H9 (cell line): ENCODE measurements around the gene LRP1-AS. TPM values are rescaled to one million over a fixed set of nuclear protein-coding genes. Genes with fewer than 3 reads are reported as not detected.
A peak's percentile ranks its signal among the peaks of the same experiment; 100 is the strongest.

ENCODE experiments used
- DNase-seq: peaks from one replicate; pipeline ENCODE4 v3.0.0-alpha.2; 2017
- H2AFZ ChIP-seq: one replicate; pipeline ENCODE4 v1.6.1; 2013; ENCODE audit warnings: mild to moderate bottlenecking, low read length, control low read depth, moderate library complexity
- H2AK5ac ChIP-seq: 2 replicates; pipeline ENCODE4 v1.6.1; 2013; ENCODE audit warnings: low read length, control low read depth, mixed read lengths; ENCODE audit not compliant: insufficient read length
- H2BK120ac ChIP-seq: one replicate; pipeline ENCODE4 v1.6.1; 2013; ENCODE audit warnings: low read depth, mild to moderate bottlenecking, low read length, control low read depth, inconsistent platforms; ENCODE audit not compliant: poor library complexity, severe bottlenecking
- H2BK12ac ChIP-seq: 2 replicates; pipeline ENCODE4 v1.6.1; 2013; ENCODE audit warnings: low read length, control low read depth, mixed read lengths, low read depth; ENCODE audit not compliant: insufficient read length
- H2BK15ac ChIP-seq: 2 replicates; pipeline ENCODE4 v1.6.1; 2013; ENCODE audit warnings: low read depth, low read length, control low read depth
- H2BK20ac ChIP-seq: one replicate; pipeline ENCODE4 v1.6.1; 2013; ENCODE audit warnings: low read depth, mild to moderate bottlenecking, low read length, control low read depth, inconsistent platforms; ENCODE audit not compliant: poor library complexity, severe bottlenecking
- H2BK5ac ChIP-seq: 2 replicates; pipeline ENCODE4 v1.6.1; 2013; ENCODE audit warnings: low read length, control low read depth, mixed read lengths; ENCODE audit not compliant: insufficient read length
- H3K14ac ChIP-seq: 2 replicates; pipeline ENCODE4 v1.6.1; 2013; ENCODE audit warnings: low read length, control low read depth; ENCODE audit not compliant: insufficient read depth
- H3K18ac ChIP-seq: 2 replicates; pipeline ENCODE4 v1.6.1; 2013; ENCODE audit warnings: low read depth, mild to moderate bottlenecking, mixed read lengths, low read length, control low read depth; ENCODE audit not compliant: insufficient read length
- H3K23ac ChIP-seq: 2 replicates; pipeline ENCODE4 v1.6.1; 2013; ENCODE audit warnings: low read length, control low read depth, mixed read lengths, low read depth; ENCODE audit not compliant: insufficient read length
- H3K23me2 ChIP-seq: 2 replicates; pipeline ENCODE4 v1.6.1; 2013; ENCODE audit warnings: low read depth, mild to moderate bottlenecking, mixed read lengths, low read length, control low read depth; ENCODE audit not compliant: insufficient read length, poor library complexity, severe bottlenecking
- H3K27ac ChIP-seq: 2 replicates; pipeline ENCODE4 v1.5.1; 2013; ENCODE audit warnings: low read length, control low read depth, mixed read lengths, low read depth; ENCODE audit not compliant: insufficient read length
- H3K27me3 ChIP-seq: 2 replicates; pipeline ENCODE4 v1.6.1; 2013; ENCODE audit warnings: low read length, control low read depth, inconsistent platforms; ENCODE audit not compliant: insufficient read depth
- H3K4ac ChIP-seq: 2 replicates; pipeline ENCODE4 v1.6.1; 2013; ENCODE audit warnings: low read depth, mild to moderate bottlenecking, control low read depth, inconsistent platforms, low read length, moderate library complexity
- H3K4me1 ChIP-seq: 2 replicates; pipeline ENCODE4 v1.6.1; 2013; ENCODE audit warnings: low read length, control low read depth, inconsistent platforms; ENCODE audit not compliant: insufficient read depth
- H3K4me2 ChIP-seq: 2 replicates; pipeline ENCODE4 v1.6.1; 2013; ENCODE audit warnings: low read length, control low read depth, mixed read lengths; ENCODE audit not compliant: insufficient read length, insufficient read depth
- H3K56ac ChIP-seq: 2 replicates; pipeline ENCODE4 v1.6.1; 2013; ENCODE audit warnings: low read depth, mild to moderate bottlenecking, mixed read lengths, low read length, control low read depth; ENCODE audit not compliant: insufficient read length
- H3K79me1 ChIP-seq: 2 replicates; pipeline ENCODE4 v1.6.1; 2013; ENCODE audit warnings: low read depth, mild to moderate bottlenecking, moderate library complexity, low read length, control low read depth, inconsistent platforms; ENCODE audit not compliant: insufficient read depth, poor library complexity, severe bottlenecking
- H3K79me2 ChIP-seq: 2 replicates; pipeline ENCODE4 v1.6.1; 2013; ENCODE audit warnings: low read length, control low read depth, inconsistent platforms; ENCODE audit not compliant: insufficient read depth
- H3K9ac ChIP-seq: 2 replicates; pipeline ENCODE4 v1.6.1; 2013; ENCODE audit warnings: low read length, control low read depth, mixed read lengths; ENCODE audit not compliant: insufficient read length; ENCODE audit errors: extremely low read depth
- H3K9me3 ChIP-seq: one replicate; pipeline ENCODE4 v1.6.1; 2013; ENCODE audit warnings: low read depth, low read length, inconsistent platforms; ENCODE audit not compliant: control insufficient read depth
- H3T11ph ChIP-seq: one replicate; pipeline ENCODE4 v1.6.1; 2013; ENCODE audit warnings: mild to moderate bottlenecking, low read length, control low read depth, inconsistent platforms
- H4K20me1 ChIP-seq: one replicate; pipeline ENCODE4 v1.6.1; 2013; ENCODE audit not compliant: control insufficient read depth, insufficient read length, insufficient read depth
- H4K5ac ChIP-seq: 2 replicates; pipeline ENCODE4 v1.6.1; 2013; ENCODE audit warnings: low read depth, mild to moderate bottlenecking, mixed read lengths, low read length, control low read depth; ENCODE audit not compliant: insufficient read length
- H4K8ac ChIP-seq: replicated peaks from 2 replicates; pipeline ENCODE4 v1.6.1; 2013; ENCODE audit warnings: low read length, control low read depth, mixed read lengths, low read depth; ENCODE audit not compliant: insufficient read length
- H4K91ac ChIP-seq: 2 replicates; pipeline ENCODE4 v1.6.1; 2013; ENCODE audit warnings: low read depth, mild to moderate bottlenecking, moderate library complexity, mixed read lengths, low read length, control low read depth; ENCODE audit not compliant: insufficient read length
- H3K27ac Mint-ChIP-seq, 3 experiments: 2 replicates in 2 of 3; 3 replicates in 1 of 3; pipeline ENCODE4 v1.8.0; 2020 to 2021; ENCODE audit warnings: mixed read lengths in 3 of 3, mild to moderate bottlenecking in 1 of 3, moderate library complexity in 1 of 3
- H3K27me3 Mint-ChIP-seq: 2 replicates; pipeline ENCODE4 v1.8.0; 2021; ENCODE audit warnings: low read depth, mild to moderate bottlenecking, moderate library complexity, mixed read lengths
- H3K36me3 Mint-ChIP-seq, 3 experiments: 2 replicates in 2 of 3; 3 replicates in 1 of 3; pipeline ENCODE4 v1.8.0; 2020 to 2021; ENCODE audit warnings: low read depth in 3 of 3, mixed read lengths in 3 of 3; ENCODE audit not compliant: insufficient read depth in 1 of 3
- H3K4me1 Mint-ChIP-seq, 2 experiments: 2 replicates each; pipeline ENCODE4 v1.8.0; 2020; ENCODE audit warnings: mixed read lengths in 2 of 2
- H3K4me3 Mint-ChIP-seq, 2 experiments: 2 replicates in 1 of 2; 3 replicates in 1 of 2; pipeline ENCODE4 v1.8.0; 2020 to 2021; ENCODE audit warnings: mild to moderate bottlenecking in 2 of 2, mixed read lengths in 2 of 2, moderate library complexity in 1 of 2
- H3K9me3 Mint-ChIP-seq, 2 experiments: 2 replicates in 1 of 2; 3 replicates in 1 of 2; pipeline ENCODE4 v1.8.0; 2020; ENCODE audit warnings: mild to moderate bottlenecking in 2 of 2, mixed read lengths in 2 of 2, moderate library complexity in 1 of 2
- WGBS: extraction: QIAGEN DNeasy Blood & Tissue Kit; methylation state at CpG from one replicate; pipeline ENCODE4 v1.1.7; 2013; ENCODE audit warnings: missing lambda C conversion rate, low lambda C conversion rate, mixed read lengths; ENCODE audit not compliant: insufficient read length; ENCODE audit errors: extremely low coverage; 5-methylcytosine and 5-hydroxymethylcytosine counted together
- total RNA-seq: library from RNA; stranded (reverse); gene quantifications from 2 replicates; pipeline ENCODE4 v1.2.1, GENCODE V29; 2021
- TF ChIP-seq, protein P1 (sequence below): fragments of 200-600 bp; sonication (generic); conservative IDR thresholded peaks from 3 replicates; pipeline ENCODE4 v1.8.0; 2021; ENCODE audit warnings: antibody characterized with exemption, mild to moderate bottlenecking

The LRP1-AS gene
- total RNA-seq, 1 experiment from 2014 or later, result not detected

- Mint-ChIP-seq H3K4me1 (peaks cover 30 to 35% of the 10 kb centered on the region in 2 experiments), H3K27ac (peak overlapping the region in 1 of 3 experiments; percentile 70; a peak in 2 of 7 replicates), H3K27me3 (no peaks in the 10 kb centered on the region), H3K4me3 (no peak overlapping the region), H3K9me3 (no peaks in the 10 kb centered on the region), H3K36me3 (peaks cover 20 to 60% (median 55%) of the 10 kb centered on the region in 3 experiments; a peak in 6 of 7 replicates)
- Histone ChIP-seq H2BK12ac (no peak overlapping the region), H4K5ac (no peak overlapping the region), H2BK120ac (no peak overlapping the region), H3K4me2 (no peak overlapping the region), H2BK5ac (no peak overlapping the region), H3K79me2 (0 out of 2 replicates have a peak, but pooled peaks cover 3% of the 10 kb centered on the region), H2AFZ (no peak overlapping the region), H3K14ac (no peak overlapping the region), H3K23me2 (no peaks in the 10 kb centered on the region), H3K79me1 (peaks cover 5% of the 10 kb centered on the region), H2AK5ac (no peak overlapping the region), H3K56ac (no peak overlapping the region), H3K4me1 (peaks cover 4% of the 10 kb centered on the region), H3K9ac (no peak overlapping the region), H3K27me3 (no peaks in the 10 kb centered on the region), H4K20me1 (no peaks in the 10 kb centered on the region), H3K18ac (no peak overlapping the region), H3K27ac (no peak overlapping the region), H3T11ph (no peak overlapping the region), H2BK15ac (no peak overlapping the region), H3K9me3 (no peaks in the 10 kb centered on the region), H2BK20ac (no peak overlapping the region), H3K4ac (no peak overlapping the region), H4K8ac (no peak overlapping the region), H4K91ac (no peak overlapping the region), H3K23ac (no peak overlapping the region)
- WGBS, result no CpG with 5 or more reads among the region's 13 CpGs
- no peak for DNase-seq
- TF ChIP-seq, protein P1, sequence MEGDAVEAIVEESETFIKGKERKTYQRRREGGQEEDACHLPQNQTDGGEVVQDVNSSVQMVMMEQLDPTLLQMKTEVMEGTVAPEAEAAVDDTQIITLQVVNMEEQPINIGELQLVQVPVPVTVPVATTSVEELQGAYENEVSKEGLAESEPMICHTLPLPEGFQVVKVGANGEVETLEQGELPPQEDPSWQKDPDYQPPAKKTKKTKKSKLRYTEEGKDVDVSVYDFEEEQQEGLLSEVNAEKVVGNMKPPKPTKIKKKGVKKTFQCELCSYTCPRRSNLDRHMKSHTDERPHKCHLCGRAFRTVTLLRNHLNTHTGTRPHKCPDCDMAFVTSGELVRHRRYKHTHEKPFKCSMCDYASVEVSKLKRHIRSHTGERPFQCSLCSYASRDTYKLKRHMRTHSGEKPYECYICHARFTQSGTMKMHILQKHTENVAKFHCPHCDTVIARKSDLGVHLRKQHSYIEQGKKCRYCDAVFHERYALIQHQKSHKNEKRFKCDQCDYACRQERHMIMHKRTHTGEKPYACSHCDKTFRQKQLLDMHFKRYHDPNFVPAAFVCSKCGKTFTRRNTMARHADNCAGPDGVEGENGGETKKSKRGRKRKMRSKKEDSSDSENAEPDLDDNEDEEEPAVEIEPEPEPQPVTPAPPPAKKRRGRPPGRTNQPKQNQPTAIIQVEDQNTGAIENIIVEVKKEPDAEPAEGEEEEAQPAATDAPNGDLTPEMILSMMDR, result no peak
Observed at GRCh38 chr12:57138526-57139272, 8.7 kb downstream of the LRP1-AS start.
